Skin epidermis (tissue), 12 donors: ENCODE measurements around the gene FRYL.
A peak's percentile ranks its signal among the peaks of the same experiment; 100 is the strongest.
"Not testable (repeated sequence)": the region's sequence is repeated elsewhere in the genome, so short reads cannot be mapped to it uniquely, and the experiment has no call there.

Source experiments
- H3K27ac ChIP-seq, 21 experiments: fragments of 200-600 bp; sonication (generic) in 11 of 21; one replicate each; pipeline ENCODE4 v1.5.0; 2020; ENCODE audit warnings: mild to moderate bottlenecking in 3 of 21, inconsistent platforms in 2 of 21, moderate library complexity in 2 of 21
- H3K4me3 ChIP-seq, 7 experiments: fragments of 200-600 bp; sonication (generic) in 2 of 7; one replicate each; pipeline ENCODE4 v1.5.0; 2020; ENCODE audit warnings: inconsistent platforms in 2 of 7, mild to moderate bottlenecking in 2 of 7, moderate library complexity in 1 of 7

Gene FRYL

DNA sequence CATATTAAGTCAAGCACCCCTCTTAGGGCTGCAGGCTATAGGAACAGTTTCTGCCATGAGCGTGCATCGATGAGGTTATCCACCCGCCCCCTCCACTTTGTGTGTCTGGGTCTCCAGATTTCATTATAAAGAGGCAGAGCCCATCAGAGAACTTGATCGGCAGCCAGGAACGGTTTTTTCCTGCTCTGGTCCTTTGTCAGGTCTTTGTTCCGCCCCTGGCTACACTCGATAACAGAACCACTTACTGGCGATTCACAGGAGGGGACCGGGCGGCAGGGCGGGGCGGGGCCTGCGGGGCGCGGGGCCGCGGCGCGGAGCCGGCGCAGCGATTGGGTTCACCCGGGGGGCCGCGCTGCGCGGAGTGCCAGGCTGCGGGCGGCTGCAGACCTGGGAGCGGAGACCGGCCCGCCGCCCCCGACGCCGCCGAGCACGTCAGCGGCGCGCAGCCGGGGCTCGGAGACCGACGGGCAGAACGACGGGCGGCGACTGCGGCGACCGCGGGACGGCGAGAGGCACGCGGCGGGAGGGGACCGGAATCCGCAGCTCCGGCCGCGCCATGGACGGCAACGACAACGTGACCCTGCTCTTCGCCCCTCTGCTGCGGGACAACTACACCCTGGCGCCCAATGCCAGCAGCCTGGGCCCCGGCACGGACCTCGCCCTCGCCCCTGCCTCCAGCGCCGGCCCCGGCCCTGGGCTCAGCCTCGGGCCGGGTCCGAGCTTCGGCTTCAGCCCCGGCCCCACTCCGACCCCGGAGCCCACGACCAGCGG, 296.9 kb downstream of the FRYL start, which contains the start of gene SLC10A4:
TSS of gene SLC10A4 (plus strand) at position 338 of the 771 bp plus-strand sequence. CDS start at position 557, 219 bp downstream.
- peak within 1 kb of the TSS in 6 of 7 experiments; percentile 3 to 31 (median 24) for H3K4me3 ChIP-seq
- peak within 1 kb of the TSS in 1 of 21 experiments; percentile 3 for H3K27ac ChIP-seq

GRCh38 chr4:48481581-48481980, 298.5 kb downstream of the FRYL start:
- no peak overlapping the region for H3K27ac ChIP-seq

GRCh38 chr4:48478273-48478672, 301.8 kb downstream of the FRYL start:
- Histone ChIP-seq H3K4me3 (no peak overlapping the region), H3K27ac (no peak overlapping the region)

More at GRCh38 chr4:48481581-48481980, 298.5 kb downstream of the FRYL start:
- no peak overlapping the region for H3K4me3 ChIP-seq

DNA sequence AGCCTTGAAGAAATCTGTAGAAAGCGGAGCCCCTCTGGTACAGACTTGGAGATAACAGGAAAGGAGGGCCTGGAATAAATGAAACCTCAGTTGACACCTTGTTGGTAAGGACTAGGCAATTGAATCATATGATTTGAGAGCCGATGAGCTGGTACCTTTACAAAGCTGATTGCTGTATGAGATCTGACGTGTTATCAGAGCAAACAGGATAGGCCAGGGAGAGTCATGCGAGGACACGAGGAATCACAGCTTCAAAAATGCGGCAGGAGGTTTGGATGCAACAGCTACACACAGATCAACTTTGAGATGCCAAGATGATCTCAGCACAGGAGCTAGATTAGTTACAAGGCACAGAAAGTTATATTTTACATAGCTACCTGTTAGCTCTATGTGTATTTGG, 304.3 kb downstream of the FRYL start:
- H3K27ac ChIP-seq: no peak overlapping the region
- no peak overlapping the region for H3K4me3 ChIP-seq

DNA sequence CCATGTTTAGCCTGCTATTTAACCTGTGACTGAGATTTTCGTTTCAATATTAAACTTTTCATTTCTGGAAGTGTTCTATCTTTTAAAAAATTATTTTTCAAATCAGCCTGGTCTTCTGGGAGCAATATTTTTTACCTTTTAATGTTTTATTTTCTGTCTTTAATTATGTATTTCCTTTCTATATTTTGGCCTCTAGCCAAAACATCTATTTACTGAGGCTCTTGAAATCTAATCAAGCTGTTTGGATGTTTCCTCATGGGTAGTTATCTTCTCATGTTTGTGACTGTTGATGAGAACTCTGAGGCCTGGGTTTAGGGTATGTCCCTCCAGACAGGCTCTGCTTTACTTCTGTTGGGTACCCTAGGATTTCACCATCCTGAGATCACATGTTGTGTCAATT, 307.3 kb downstream of the FRYL start:
- H3K4me3 ChIP-seq: no peak overlapping the region
- H3K27ac ChIP-seq: no peak overlapping the region

DNA sequence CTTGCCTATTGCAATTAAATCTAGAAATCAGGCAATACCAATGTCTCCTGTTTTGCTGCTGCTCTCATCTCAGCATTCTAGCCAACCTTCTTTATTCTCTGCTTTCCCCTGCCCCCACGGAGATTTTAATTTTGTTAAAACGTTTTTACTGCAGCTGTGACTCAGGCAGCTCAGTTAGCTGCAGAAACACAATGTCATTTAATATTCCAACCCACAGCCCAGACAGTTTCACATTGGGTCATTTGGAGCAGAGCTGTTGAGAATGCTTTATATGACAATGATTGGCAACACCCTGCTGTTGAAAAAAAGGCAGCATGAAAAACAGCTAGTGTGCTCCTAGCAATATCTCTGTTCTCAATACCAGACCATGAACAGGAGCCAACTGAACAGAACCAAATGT, 309.5 kb downstream of the FRYL start:
- Histone ChIP-seq H3K27ac (no peak overlapping the region), H3K4me3 (no peak overlapping the region)

GRCh38 chr4:48470137-48470536, 309.9 kb downstream of the FRYL start:
- Histone ChIP-seq H3K27ac (no peak overlapping the region), H3K4me3 (no peak overlapping the region)

GRCh38 chr4:48467891-48468290, 312.2 kb downstream of the FRYL start:
- Histone ChIP-seq H3K27ac (no peak overlapping the region), H3K4me3 (no peak overlapping the region)

- Histone ChIP-seq H3K27ac (no peak overlapping the region), H3K4me3 (no peak overlapping the region)
Measured at GRCh38 chr4:48467442-48467841, 312.6 kb downstream of the FRYL start.

DNA sequence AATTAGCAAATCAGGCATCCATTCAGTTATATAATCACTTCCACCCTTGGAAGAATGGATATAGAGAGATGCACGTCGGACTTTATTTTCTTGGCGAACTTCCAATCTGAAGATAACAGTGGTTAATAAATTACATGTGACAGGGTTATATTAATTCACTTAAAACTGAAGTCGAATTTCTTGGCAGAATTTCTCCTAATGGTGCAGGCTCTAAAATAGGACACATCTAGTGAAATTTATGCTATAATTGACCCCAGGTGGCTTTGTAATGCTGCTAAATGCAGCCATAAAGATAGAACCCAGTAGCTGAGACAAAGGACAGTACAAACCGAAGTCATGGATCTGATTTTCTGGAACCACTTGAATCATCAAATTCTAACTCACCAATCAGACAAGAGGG, 317.7 kb downstream of the FRYL start:
- no peak overlapping the region for H3K27ac ChIP-seq
- no peak overlapping the region for H3K4me3 ChIP-seq

- no peak overlapping the region for H3K4me3 ChIP-seq
- H3K27ac ChIP-seq: no peak overlapping the region
Measured at GRCh38 chr4:48461000-48461399, 319.1 kb downstream of the FRYL start.

- Histone ChIP-seq H3K27ac (no peak overlapping the region), H3K4me3 (no peak overlapping the region)
Measured at GRCh38 chr4:48454591-48454990, 325.5 kb downstream of the FRYL start.

DNA sequence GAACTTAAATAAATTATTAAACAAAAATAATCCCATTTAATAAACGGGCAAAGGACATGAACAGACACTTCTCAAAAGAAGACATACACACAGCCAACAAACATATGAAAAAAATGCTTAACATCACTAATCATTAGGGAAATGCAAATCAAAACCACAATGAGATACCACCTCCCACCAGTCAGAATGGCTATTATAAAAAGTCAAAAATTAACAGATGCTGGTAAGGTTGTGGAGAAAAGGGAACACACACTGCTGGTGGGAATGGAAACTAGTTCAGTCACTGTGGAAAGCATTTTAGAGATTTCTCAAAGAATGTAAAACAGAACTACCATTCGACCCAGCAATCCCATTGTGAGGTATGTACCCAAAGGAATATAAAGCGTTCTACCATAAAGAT, 328.4 kb downstream of the FRYL start:
- not testable (repeated sequence) for H3K27ac ChIP-seq, H3K4me3 ChIP-seq

DNA sequence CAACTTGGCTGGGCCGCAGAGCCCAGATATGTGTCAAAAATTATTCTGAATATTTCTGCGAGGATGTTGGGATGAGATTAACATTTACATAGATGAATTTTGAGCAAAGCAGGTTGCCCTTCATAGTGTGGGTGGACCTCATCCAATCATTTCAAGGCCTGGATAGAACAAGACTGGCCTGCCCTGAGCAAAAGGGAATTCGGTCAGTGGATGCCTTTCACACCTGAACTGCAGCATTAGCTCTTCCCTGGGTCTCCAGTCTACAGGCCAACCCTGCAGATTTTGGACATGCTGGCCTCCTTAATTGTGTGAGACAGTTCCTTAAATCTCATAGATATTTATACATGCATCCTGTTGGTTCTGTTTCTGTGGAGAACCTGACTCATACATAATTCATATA, 329.3 kb downstream of the FRYL start:
- H3K27ac ChIP-seq: no peak overlapping the region

DNA sequence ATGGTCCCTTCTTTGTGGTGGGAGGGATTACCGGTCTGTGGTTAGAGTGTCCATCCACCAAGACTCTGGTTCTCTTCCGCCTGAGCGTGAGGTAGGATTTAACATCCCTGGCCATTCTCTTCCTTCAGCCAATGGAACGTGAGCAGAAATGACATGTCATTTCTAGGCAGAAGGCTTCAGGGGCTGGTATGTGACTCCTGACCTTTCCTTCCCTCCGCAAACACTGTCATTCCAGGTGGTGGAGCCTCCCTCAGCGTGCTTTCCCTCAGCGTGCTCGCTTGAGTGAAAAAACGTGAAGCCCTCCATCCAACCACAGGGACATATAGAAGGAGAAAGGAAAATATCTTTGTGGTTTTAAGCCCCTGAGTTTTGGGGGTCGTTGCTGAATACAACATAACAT, 330.9 kb downstream of the FRYL start:
- Histone ChIP-seq H3K4me3 (no peak overlapping the region), H3K27ac (no peak overlapping the region)

More for the DNA sequence above, 329.3 kb downstream of the FRYL start:
- H3K4me3 ChIP-seq: no peak overlapping the region
